Muscle of leg (tissue), 11 donors: Measurements from ENCODE around the gene MAST4. TPM values are rescaled to one million over a fixed set of nuclear protein-coding genes. Genes with fewer than 3 reads are reported as not detected.

Experiments
- DNase-seq: peaks from one replicate; pipeline ENCODE4 v3.0.0; 2013
- H3K27ac ChIP-seq: one replicate; pipeline ENCODE4 v1.5.1; 2013; ENCODE audit warnings: mild to moderate bottlenecking, low read length, control low read depth
- H3K27me3 ChIP-seq: one replicate; pipeline ENCODE4 v1.6.1; 2013; ENCODE audit warnings: low read length; ENCODE audit not compliant: control insufficient read depth, insufficient read depth
- H3K36me3 ChIP-seq: one replicate; pipeline ENCODE4 v1.6.1; 2013; ENCODE audit warnings: low read length; ENCODE audit not compliant: control insufficient read depth, insufficient read depth
- H3K4me1 ChIP-seq: one replicate; pipeline ENCODE4 v1.6.1; 2013; ENCODE audit warnings: low read length; ENCODE audit not compliant: control insufficient read depth, insufficient read depth
- H3K4me3 ChIP-seq: one replicate; pipeline ENCODE4 v1.5.1; 2013; ENCODE audit warnings: low read length, control low read depth
- H3K9me3 ChIP-seq: replicated peaks from 2 replicates; pipeline ENCODE4 v1.6.1; 2013; ENCODE audit warnings: low read depth, low read length; ENCODE audit not compliant: control insufficient read depth
- WGBS: methylation state at CpG from one replicate; pipeline ENCODE4 v1.1.5; 2013; ENCODE audit warnings: missing lambda C conversion rate; ENCODE audit not compliant: insufficient coverage; 5-methylcytosine and 5-hydroxymethylcytosine counted together
- polyA plus RNA-seq, 8 donors: library from polyadenylated mRNA; unstranded; fragments of 120-200 nt; gene quantifications; one replicate each; pipeline versions ENCODE4 v1.2.1 to v1.2.3, GENCODE V29; 2013; ENCODE audit warnings: inconsistent platforms in 1 of 8, low replicate concordance in 1 of 8; ENCODE audit not compliant: insufficient read length in 8 of 8, insufficient read depth in 1 of 8
- total RNA-seq: library from RNA; stranded (reverse); fragments of 120-200 nt; gene quantifications from one replicate; pipeline ENCODE4 v1.2.4, GENCODE V29; 2013

MAST4 gene
- total and polyA plus RNA-seq, 9 donors, result 7.3 to 15.4 (median 10.9) TPM

GRCh38 chr5:66828548-66829357 is 232.6 kb downstream of the MAST4 start:
- WGBS, result under 1% methylated on average over 13 of the region's 21 CpGs
- H3K27me3 ChIP-seq, result peaks cover 3% of the 10 kb centered on the region
- peak; percentile 95 for DNase-seq
- peak overlapping the region; percentile 96 for H3K27ac ChIP-seq
- no peaks in the 10 kb centered on the region for H3K36me3 ChIP-seq
- H3K4me1 ChIP-seq, result peaks cover 8% of the 10 kb centered on the region
- H3K4me3 ChIP-seq, result peak overlapping the region; percentile 54
- H3K9me3 ChIP-seq, result no peaks in the 10 kb centered on the region

- DNase-seq, result peak; percentile 94
- peaks cover 8% of the 10 kb centered on the region for H3K4me1 ChIP-seq
- H3K36me3 ChIP-seq, result no peaks in the 10 kb centered on the region
Measured at GRCh38 chr5:66829358-66829674, 233.1 kb downstream of the MAST4 start.

GRCh38 chr5:66829826-66830225 is 233.6 kb downstream of the MAST4 start:
- peak overlapping the region; percentile 96 for H3K27ac ChIP-seq
- H3K36me3 ChIP-seq, result no peaks in the 10 kb centered on the region
- H3K4me1 ChIP-seq, result peaks cover 8% of the 10 kb centered on the region
- H3K27me3 ChIP-seq, result peaks cover 3% of the 10 kb centered on the region
- H3K9me3 ChIP-seq, result no peaks in the 10 kb centered on the region
- peak overlapping the region; percentile 54 for H3K4me3 ChIP-seq
- DNase-seq, result peak; percentile 76
- no CpG with 5 or more reads among the region's 2 CpGs for WGBS

More at GRCh38 chr5:66829358-66829674, 233.1 kb downstream of the MAST4 start:
- Histone ChIP-seq H3K27me3 (peaks cover 3% of the 10 kb centered on the region), H3K9me3 (no peaks in the 10 kb centered on the region), H3K4me3 (peak overlapping the region; percentile 54), H3K27ac (peak overlapping the region; percentile 96)

- H3K4me1 ChIP-seq, result peaks cover 8% of the 10 kb centered on the region
- H3K4me3 ChIP-seq, result no peak overlapping the region
- H3K9me3 ChIP-seq, result no peaks in the 10 kb centered on the region
- WGBS, result no CpG with 5 or more reads among the region's 1 CpG
- no peaks in the 10 kb centered on the region for H3K36me3 ChIP-seq
- peak overlapping the region; percentile 96 for H3K27ac ChIP-seq
- DNase-seq, result peak; percentile 43
- peaks cover 3% of the 10 kb centered on the region for H3K27me3 ChIP-seq
Measured at GRCh38 chr5:66830636-66831035, 234.4 kb downstream of the MAST4 start.

GRCh38 chr5:66839636-66840185 is 243.5 kb downstream of the MAST4 start:
- Histone ChIP-seq H3K27ac (no peak overlapping the region), H3K9me3 (no peaks in the 10 kb centered on the region), H3K4me1 (no peaks in the 10 kb centered on the region), H3K36me3 (no peaks in the 10 kb centered on the region), H3K4me3 (no peak overlapping the region), H3K27me3 (no peaks in the 10 kb centered on the region)
- peak; percentile 43 for DNase-seq
- WGBS, result no CpG with 5 or more reads among the region's 3 CpGs

GRCh38 chr5:66840511-66841013 is 244.4 kb downstream of the MAST4 start:
- H3K9me3 ChIP-seq, result no peaks in the 10 kb centered on the region
- no peak overlapping the region for H3K27ac ChIP-seq
- WGBS, result no CpG with 5 or more reads among the region's 2 CpGs
- no peak for DNase-seq
- no peak overlapping the region for H3K4me3 ChIP-seq
- H3K36me3 ChIP-seq, result no peaks in the 10 kb centered on the region
- H3K4me1 ChIP-seq, result no peaks in the 10 kb centered on the region
- H3K27me3 ChIP-seq, result no peaks in the 10 kb centered on the region

- H3K4me1 ChIP-seq, result no peaks in the 10 kb centered on the region
- H3K4me3 ChIP-seq, result no peak overlapping the region
- DNase-seq, result no peak
- H3K36me3 ChIP-seq, result no peaks in the 10 kb centered on the region
- no peaks in the 10 kb centered on the region for H3K9me3 ChIP-seq
- WGBS, result no CpG with 5 or more reads among the region's 1 CpG
- no peak overlapping the region for H3K27ac ChIP-seq
- H3K27me3 ChIP-seq, result no peaks in the 10 kb centered on the region
Measured at GRCh38 chr5:66841264-66841663, 245.1 kb downstream of the MAST4 start.

- Histone ChIP-seq H3K4me3 (no peak overlapping the region), H3K4me1 (no peaks in the 10 kb centered on the region), H3K9me3 (no peaks in the 10 kb centered on the region), H3K27me3 (no peaks in the 10 kb centered on the region), H3K36me3 (no peaks in the 10 kb centered on the region), H3K27ac (no peak overlapping the region)
- DNase-seq, result no peak
- WGBS, result no CpG with 5 or more reads among the region's 2 CpGs
Measured at GRCh38 chr5:66842540-66842939, 246.3 kb downstream of the MAST4 start.

- H3K36me3 ChIP-seq, result no peaks in the 10 kb centered on the region
- no peak for DNase-seq
Measured at GRCh38 chr5:66843065-66843464, 246.9 kb downstream of the MAST4 start.

GRCh38 chr5:66848749-66849641 is 252.8 kb downstream of the MAST4 start:
- peak; percentile 58 for DNase-seq
- 25% methylated on average over 6 of the region's 10 CpGs for WGBS
- H3K27me3 ChIP-seq, result no peaks in the 10 kb centered on the region
- peaks cover 8% of the 10 kb centered on the region for H3K4me1 ChIP-seq
- no peaks in the 10 kb centered on the region for H3K9me3 ChIP-seq
- H3K27ac ChIP-seq, result peak overlapping the region; percentile 75
- H3K4me3 ChIP-seq, result no peak overlapping the region
- no peaks in the 10 kb centered on the region for H3K36me3 ChIP-seq

More at GRCh38 chr5:66843065-66843464, 246.9 kb downstream of the MAST4 start:
- H3K9me3 ChIP-seq, result no peaks in the 10 kb centered on the region
- peak overlapping the region; percentile 73 for H3K27ac ChIP-seq
- H3K4me3 ChIP-seq, result no peak overlapping the region
- no peaks in the 10 kb centered on the region for H3K27me3 ChIP-seq
- WGBS, result no CpG with 5 or more reads among the region's 4 CpGs
- H3K4me1 ChIP-seq, result no peaks in the 10 kb centered on the region
